ENCODE data around the gene SLCO3A1. TPM values are rescaled to one million over a fixed set of nuclear protein-coding genes. Genes with fewer than 3 reads are reported as not detected.

The SLCO3A1 gene
- total RNA-seq, 2 experiments from 2014 or later, result 8.5 to 40.0 TPM

DNA sequence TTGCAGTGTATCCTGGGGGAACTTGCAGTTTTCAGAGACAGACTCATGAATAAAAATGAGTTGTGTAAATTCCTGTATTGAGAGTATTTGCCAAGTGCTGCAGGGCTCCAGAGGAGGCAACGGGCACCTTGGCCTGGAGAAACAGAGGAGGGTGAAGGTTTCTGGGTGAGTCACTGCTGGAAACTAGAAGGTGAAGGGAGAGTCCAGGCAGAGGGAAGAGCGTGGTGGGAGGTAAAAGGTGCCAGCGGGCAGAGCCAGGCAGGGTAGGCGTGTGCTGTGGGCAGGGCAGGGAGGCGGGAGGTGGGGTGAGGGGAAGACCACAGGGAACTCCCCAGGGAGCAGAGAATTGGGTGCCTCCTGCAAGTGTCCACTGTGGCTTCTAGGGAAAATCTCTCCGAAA is 120.8 kb downstream of the SLCO3A1 start:
- DNase-seq (ENCODE audit: low spot score), result no peak
- intact Hi-C loops (cut with micrococcal nuclease; ENCODE audit: unreplicated experiment), result loop anchor here (10.0 kb wide), 1 partner anchor 120 kb away; the partner anchor contains the start of gene SLCO3A1
- no peak for TF ChIP-seq EZH2phosphoT487 (IDR thresholded peaks at IDR 0.05; ENCODE audit: borderline replicate concordance, low read depth, low read length)
- TF ChIP-seq, protein P1, sequence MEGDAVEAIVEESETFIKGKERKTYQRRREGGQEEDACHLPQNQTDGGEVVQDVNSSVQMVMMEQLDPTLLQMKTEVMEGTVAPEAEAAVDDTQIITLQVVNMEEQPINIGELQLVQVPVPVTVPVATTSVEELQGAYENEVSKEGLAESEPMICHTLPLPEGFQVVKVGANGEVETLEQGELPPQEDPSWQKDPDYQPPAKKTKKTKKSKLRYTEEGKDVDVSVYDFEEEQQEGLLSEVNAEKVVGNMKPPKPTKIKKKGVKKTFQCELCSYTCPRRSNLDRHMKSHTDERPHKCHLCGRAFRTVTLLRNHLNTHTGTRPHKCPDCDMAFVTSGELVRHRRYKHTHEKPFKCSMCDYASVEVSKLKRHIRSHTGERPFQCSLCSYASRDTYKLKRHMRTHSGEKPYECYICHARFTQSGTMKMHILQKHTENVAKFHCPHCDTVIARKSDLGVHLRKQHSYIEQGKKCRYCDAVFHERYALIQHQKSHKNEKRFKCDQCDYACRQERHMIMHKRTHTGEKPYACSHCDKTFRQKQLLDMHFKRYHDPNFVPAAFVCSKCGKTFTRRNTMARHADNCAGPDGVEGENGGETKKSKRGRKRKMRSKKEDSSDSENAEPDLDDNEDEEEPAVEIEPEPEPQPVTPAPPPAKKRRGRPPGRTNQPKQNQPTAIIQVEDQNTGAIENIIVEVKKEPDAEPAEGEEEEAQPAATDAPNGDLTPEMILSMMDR (conservative IDR thresholded peaks at IDR 0.05; ENCODE audit: low read length), result no peak

DNA sequence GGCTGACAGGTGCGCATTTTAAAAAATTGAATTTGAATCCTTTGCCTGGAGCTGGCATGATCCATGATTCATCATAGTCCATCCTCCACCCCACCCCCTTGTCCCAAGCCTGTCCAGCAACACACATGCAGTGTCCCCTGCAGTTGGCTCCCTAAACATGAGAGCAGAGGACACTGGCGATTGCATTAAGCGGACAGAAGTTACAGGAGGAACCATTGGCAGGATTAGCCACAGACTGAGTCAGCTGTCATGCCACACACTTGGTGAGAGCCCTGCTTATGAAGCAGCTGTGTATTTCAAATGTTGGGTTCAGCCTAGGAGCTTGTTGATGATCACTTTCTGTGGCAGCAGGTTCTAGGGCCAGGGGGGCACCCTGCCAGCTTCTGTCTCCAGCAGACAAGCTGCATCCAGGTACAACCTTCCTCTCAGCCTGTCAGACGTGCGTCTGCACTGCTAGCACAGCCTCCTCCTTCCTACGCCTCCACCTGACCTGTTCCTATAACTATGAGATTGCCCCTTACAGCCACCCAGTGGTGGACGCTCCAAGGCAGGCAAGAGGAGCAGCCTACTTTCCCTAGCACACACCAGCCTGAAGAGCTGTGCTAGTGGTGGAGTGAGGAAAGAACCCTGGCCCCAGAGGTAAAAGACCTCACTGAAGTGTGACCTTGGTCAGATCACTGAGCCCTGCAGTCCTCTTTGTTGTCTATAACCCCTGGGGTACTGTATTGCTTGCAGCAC is 121.9 kb downstream of the SLCO3A1 start:
- ChIA-PET CTCF (ENCODE audit: unreplicated experiment) (no interaction called here), POLR2A (interaction anchor here (0.5 to 0.7 kb wide), 2 partner anchors 46 to 56 kb away, joined by 3 read pairs; no protein-coding TSS in a partner anchor)
- Histone ChIP-seq H3K4me1 (ENCODE audit: insufficient read depth, low read length, poor library complexity, severe bottlenecking) (peaks cover 20% of the 10 kb centered on the region), H4K20me1 (ENCODE audit: insufficient read depth, low read length) (peaks cover 20% of the 10 kb centered on the region; the same call in 1 of the 2 replicates), H3K36me3 (ENCODE audit: insufficient read depth, low read length) (no peaks in the 10 kb centered on the region), H3K4me2 (ENCODE audit: low read length) (no peak overlapping the region), H2AFZ (ENCODE audit: low read length) (no peak overlapping the region), H3K27ac (ENCODE audit: low read depth, low read length, poor library complexity, severe bottlenecking) (no peak overlapping the region), H3K79me2 (ENCODE audit: insufficient read depth, low read depth, low read length) (peaks cover 3% of the 10 kb centered on the region; the same call in 1 of the 2 replicates), H3K4me3 (ENCODE audit: low read depth, low read length, poor library complexity, severe bottlenecking) (no peak overlapping the region), H3K9me2 (ENCODE audit: insufficient read depth, low read length) (no peaks in the 10 kb centered on the region), H3K9me3 (ENCODE audit: low read length) (no peaks in the 10 kb centered on the region)
- no TSS peak for BruUV-seq (replicated peaks)
- DNase-seq (ENCODE audit: low spot score), result peak; percentile 33
- TF ChIP-seq EZH2phosphoT487 (IDR thresholded peaks at IDR 0.05; ENCODE audit: borderline replicate concordance, low read depth, low read length), result no peak
- TF ChIP-seq, protein P1 (conservative IDR thresholded peaks at IDR 0.05; ENCODE audit: low read length), result no peak
- intact Hi-C loops (cut with micrococcal nuclease; ENCODE audit: unreplicated experiment), result loop anchor here (10.0 kb wide), 1 partner anchor 121 kb away; the partner anchor contains the start of gene SLCO3A1

More for the DNA sequence above, 120.8 kb downstream of the SLCO3A1 start:
- H3K4me2 ChIP-seq (ENCODE audit: low read length), result no peak overlapping the region
- no peak overlapping the region for H2AFZ ChIP-seq (ENCODE audit: low read length)
- no peak overlapping the region for H3K4me3 ChIP-seq (ENCODE audit: low read depth, low read length, poor library complexity, severe bottlenecking)
- ChIA-PET CTCF (ENCODE audit: unreplicated experiment) (no interaction called here), POLR2A (no interaction called here)
- peaks cover 7% of the 10 kb centered on the region; the same call in 1 of the 2 replicates for H3K79me2 ChIP-seq (ENCODE audit: insufficient read depth, low read depth, low read length)
- H3K27ac ChIP-seq (ENCODE audit: low read depth, low read length, poor library complexity, severe bottlenecking), result no peak overlapping the region
- no peaks in the 10 kb centered on the region for H3K9me2 ChIP-seq (ENCODE audit: insufficient read depth, low read length)
- H3K36me3 ChIP-seq (ENCODE audit: insufficient read depth, low read length), result no peaks in the 10 kb centered on the region
- no peaks in the 10 kb centered on the region for H3K9me3 ChIP-seq (ENCODE audit: low read length)
- H4K20me1 ChIP-seq (ENCODE audit: insufficient read depth, low read length), result peaks cover 15% of the 10 kb centered on the region; the same call in 1 of the 2 replicates
- BruUV-seq (replicated peaks), result no TSS peak
- peaks cover 31% of the 10 kb centered on the region for H3K4me1 ChIP-seq (ENCODE audit: insufficient read depth, low read length, poor library complexity, severe bottlenecking)
